GM12878 (cell line): ENCODE measurements around the gene NF1. TPM values are rescaled to one million over a fixed set of nuclear protein-coding genes. Genes with fewer than 3 reads are reported as not detected.

Source experiments
- ATAC-seq: fragments of 200-7000 bp; cut with Tn5 transposase; 3 replicates; pipeline ENCODE4 v1.9.1; 2020; ENCODE audit warnings: mild to moderate bottlenecking, moderate library complexity
- BruUV-seq: library from RNA; stranded (reverse); fragments of 400-500 nt; replicated peaks from 2 replicates; lab custom pipeline; 2021; lab: Mats Ljungman, UMichigan
- CTCF ChIA-PET: fragments of 300-600 bp; sonication (Branson Sonifier 250); formaldehyde crosslinking; extraction: SDS; loops from one replicate; lab custom pipeline; 2021; ENCODE audit warnings: inconsistent platforms; lab: Yijun Ruan, JAX
- POLR2A ChIA-PET: fragments of 350-600 bp; formaldehyde crosslinking; extraction: SDS; loops from one replicate; lab custom pipeline; 2021; ENCODE audit warnings: inconsistent platforms; lab: Charles Lee
- RAD21 ChIA-PET: fragments of 300-600 bp; sonication (Branson Sonifier 250); formaldehyde crosslinking; loops from one replicate; lab custom pipeline; 2023; ENCODE audit warnings: antibody characterized with exemption; ENCODE audit not compliant: unreplicated experiment; lab: Charles Lee
- SMC1A ChIA-PET: fragments of 300-600 bp; sonication (Branson Sonifier 250); formaldehyde crosslinking; loops from one replicate; lab custom pipeline; 2023; ENCODE audit not compliant: unreplicated experiment, uncharacterized antibody; lab: Charles Lee
- DNase-seq: peaks from one replicate; pipeline ENCODE4 v3.0.0-alpha.2; 2011; ENCODE audit warnings: low read depth, low spot score
- FAIRE-seq: peaks from 3 replicates; lab custom pipeline; 2011; peaks lifted over from hg19 to GRCh38; lab: Jason Lieb, UNC
- H2AFZ ChIP-seq: 2 replicates; pipeline ENCODE4 v1.6.0; 2011; ENCODE audit warnings: low read depth, low read length, control low read depth; ENCODE audit not compliant: control insufficient read depth
- H3K27ac ChIP-seq: 2 replicates; pipeline ENCODE4 v1.5.1; 2011; ENCODE audit warnings: control low read depth; ENCODE audit not compliant: control insufficient read depth, insufficient read depth
- H3K27me3 ChIP-seq, 2 experiments: replicated peaks in 1 of 2; 2 replicates each; pipeline versions ENCODE4 v1.6.0 to v1.6.1; 2011; ENCODE audit warnings: low read length in 1 of 2; ENCODE audit not compliant: control insufficient read depth in 2 of 2, insufficient read depth in 2 of 2
- H3K36me3 ChIP-seq, 2 experiments: 2 replicates each; pipeline ENCODE4 v1.5.1; 2011; ENCODE audit warnings: low read length in 1 of 2; ENCODE audit not compliant: control insufficient read depth in 2 of 2, insufficient read depth in 2 of 2
- H3K4me1 ChIP-seq: 2 replicates; pipeline ENCODE4 v1.6.1; 2011; ENCODE audit warnings: mild to moderate bottlenecking, low read length, moderate library complexity, mixed read lengths; ENCODE audit not compliant: control insufficient read depth, insufficient read depth
- H3K4me2 ChIP-seq: 2 replicates; pipeline ENCODE4 v1.6.0; 2011; ENCODE audit warnings: control low read depth; ENCODE audit not compliant: control insufficient read depth, insufficient read depth
- H3K4me3 ChIP-seq: fragments of 200-600 bp; sonication (generic); 2 replicates; pipeline ENCODE4 v1.5.1; 2016
- H3K79me2 ChIP-seq: 2 replicates; pipeline ENCODE4 v1.6.0; 2011; ENCODE audit warnings: low read length; ENCODE audit not compliant: control insufficient read depth, insufficient read depth
- H3K9ac ChIP-seq: 2 replicates; pipeline ENCODE4 v1.8.0; 2011; ENCODE audit warnings: low read length, control low read depth, mixed read lengths; ENCODE audit not compliant: control insufficient read depth, insufficient read depth
- H3K9me3 ChIP-seq: replicated peaks from 3 replicates; pipeline ENCODE4 v1.5.1; 2011; ENCODE audit warnings: mild to moderate bottlenecking, low read length; ENCODE audit not compliant: control insufficient read depth, insufficient read depth
- H4K20me1 ChIP-seq: 2 replicates; pipeline ENCODE4 v1.6.0; 2011; ENCODE audit not compliant: control insufficient read depth, insufficient read depth
- ASH2L ChIP-seq: fragments of 300-600, 200-600 bp; sonication (generic); IDR thresholded peaks from 2 replicates; pipeline ENCODE4 v1.6.1; 2017; ENCODE audit warnings: low read depth, mild to moderate bottlenecking, borderline replicate concordance
- BRCA1 ChIP-seq: IDR thresholded peaks from 2 replicates; pipeline ENCODE4 v1.6.1; 2011; ENCODE audit warnings: low read depth, low read length, improper control_type of control experiment
- CHD1 ChIP-seq: IDR thresholded peaks from 2 replicates; pipeline ENCODE4 v1.6.1; 2012; ENCODE audit warnings: low read depth, low read length, improper control_type of control experiment
- EZH2 ChIP-seq: IDR thresholded peaks from 2 replicates; pipeline ENCODE4 v1.6.1; 2012; ENCODE audit warnings: low read depth, mild to moderate bottlenecking, control low read depth, inconsistent platforms, low read length, borderline replicate concordance; ENCODE audit not compliant: control insufficient read depth
- IRF4 ChIP-seq: IDR thresholded peaks from 2 replicates; pipeline ENCODE4 v1.6.1; 2011; ENCODE audit warnings: low read depth, low read length
- KLF5 ChIP-seq: fragments of 450-650 bp; IDR thresholded peaks from 2 replicates; pipeline ENCODE4 v1.6.1; 2014; ENCODE audit warnings: mild to moderate bottlenecking; ENCODE audit not compliant: partially characterized antibody
- YY1 ChIP-seq: IDR thresholded peaks from 2 replicates; pipeline ENCODE4 v1.6.1; 2011; ENCODE audit warnings: low read depth, mild to moderate bottlenecking, low read length
- WGBS: methylation state at CpG from one replicate; pipeline ENCODE4 v1.1.6; 2016; ENCODE audit warnings: low lambda C conversion rate; ENCODE audit not compliant: insufficient replicate concordance, insufficient coverage; ENCODE audit errors: missing lambda C conversion rate; 5-methylcytosine and 5-hydroxymethylcytosine counted together
- in situ Hi-C: fragments of 300-500 bp; cut with MboI; formaldehyde crosslinking; loops from 9 replicates; pipeline ENCODE4 v1.14.3; 2018; ENCODE audit warnings: mixed read lengths
- intact Hi-C: fragments of 100-400 bp; cut with micrococcal nuclease; formaldehyde crosslinking; loops from one replicate; pipeline ENCODE4 v1.14.2; 2022; ENCODE audit not compliant: unreplicated experiment
- polyA plus RNA-seq, 11 experiments: library from polyadenylated mRNA; depleted of rRNA in 4 of 11; unstranded in 6 of 11; stranded (reverse) in 5 of 11; fragments of >200 nt; fragmentation: Nextera tagmentation in 4 of 11; fragmentation: Illumina TruSeq in 1 of 11; extraction: Ambion mirVana in 4 of 11; extraction: Trizol in 1 of 11; gene quantifications; 1 replicate in 1 of 11; 2 replicates in 10 of 11; pipeline versions ENCODE4 v1.2.1 to v1.2.3, GENCODE V29; 2011 to 2016; ENCODE audit warnings: inconsistent platforms in 2 of 11, missing spikeins in 2 of 11, low read depth in 1 of 11
- total RNA-seq, 4 experiments: library from RNA; depleted of rRNA in 3 of 4; stranded (reverse); fragments of >200 nt in 3 of 4; fragmentation: Illumina TruSeq in 1 of 4; extraction: Trizol in 1 of 4; gene quantifications; 2 replicates each; pipeline versions ENCODE4 v1.2.1 to v1.2.3, GENCODE V29; 2013 to 2021
- TF ChIP-seq, protein P1 (sequence below): IDR thresholded peaks from 2 replicates; pipeline ENCODE4 v1.6.1; 2011; ENCODE audit warnings: low read depth, low read length, improper control_type of control experiment, borderline replicate concordance
- TF ChIP-seq, protein P2 (sequence below): fragments of 450-650 bp; IDR thresholded peaks from 2 replicates; pipeline ENCODE4 v1.6.1; 2017; ENCODE audit warnings: mild to moderate bottlenecking, low read depth, inconsistent platforms; ENCODE audit not compliant: poor library complexity, severe bottlenecking
- TF ChIP-seq, protein P3 (sequence below): fragments of 450-650 bp; IDR thresholded peaks from 2 replicates; pipeline ENCODE4 v1.6.1; 2017; ENCODE audit warnings: low read depth, mild to moderate bottlenecking, moderate library complexity
- TF ChIP-seq, protein P4 (sequence below): fragments of 450-650 bp; IDR thresholded peaks from 2 replicates; pipeline ENCODE4 v1.6.1; 2017; ENCODE audit warnings: antibody characterized with exemption, mild to moderate bottlenecking, moderate library complexity
- TF ChIP-seq, protein P5 (sequence below): fragments of 450-650 bp; formaldehyde crosslinking; IDR thresholded peaks from 2 replicates; pipeline ENCODE4 v1.5.0; 2022; ENCODE audit warnings: mild to moderate bottlenecking, missing genetic modification characterization

Gene NF1
- total and polyA plus RNA-seq, 10 of the 15 experiments (the other 5 are each of a cell fraction or from before 2014, with no cell fraction given): 2.5 to 31.8 (median 16.6) TPM

DNA sequence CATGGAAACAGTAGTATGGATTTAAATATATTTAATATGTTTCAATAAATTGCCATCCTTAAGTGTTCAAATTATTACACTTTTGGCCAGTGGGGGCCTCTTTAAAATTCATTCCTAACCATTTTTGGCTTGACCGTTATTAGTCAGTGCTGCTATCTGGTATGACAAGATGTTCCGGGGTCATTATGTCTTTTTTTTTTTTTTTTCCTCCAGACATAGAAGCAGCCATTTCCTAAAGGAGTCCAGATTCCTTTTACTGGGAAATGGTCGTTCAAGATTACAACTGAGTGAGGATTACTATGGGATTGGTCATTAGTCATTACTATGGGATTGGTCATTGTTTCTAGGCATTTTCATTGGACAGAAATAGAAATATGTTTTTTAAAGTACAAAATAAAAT, 53.4 kb downstream of the NF1 start:
- no peaks in the 10 kb centered on the region for H3K27me3 ChIP-seq
- ChIA-PET SMC1A (interaction anchor here (1.0 to 1.4 kb wide), 2 partner anchors 14 to 49 kb away, joined by 3 to 4 read pairs; no protein-coding TSS in a partner anchor), POLR2A (interaction anchor here (0.6 to 1.2 kb wide), 2 partner anchors 54 to 1030 kb away, joined by 3 read pairs; partner anchors contain the start of gene NF1), RAD21 (no interaction called here), CTCF (interaction anchor here (0.9 kb wide), 1 partner anchor 8 kb away, joined by 3 read pairs; no protein-coding TSS in a partner anchor)
- H3K27ac ChIP-seq: no peak overlapping the region
- BruUV-seq: no TSS peak
- H3K79me2 ChIP-seq: no peaks in the 10 kb centered on the region
- no peaks in the 10 kb centered on the region for H3K4me1 ChIP-seq
- peaks cover 0 to 2% of the 10 kb centered on the region in 2 experiments; a peak in 2 of 4 replicates for H3K36me3 ChIP-seq
- 98% methylated on average over 3 of the region's 3 CpGs for WGBS
- no peak overlapping the region for H3K4me3 ChIP-seq
- H4K20me1 ChIP-seq: no peaks in the 10 kb centered on the region
- DNase-seq (no peak), ATAC-seq (no peak), FAIRE-seq (no peak)
- in situ Hi-C loops: no loop called here
- no peak overlapping the region for H3K4me2 ChIP-seq
- intact Hi-C loops: no loop called here
- no peaks in the 10 kb centered on the region; the same call in 2 of the 3 replicates for H3K9me3 ChIP-seq
- H2AFZ ChIP-seq: no peak overlapping the region
- H3K9ac ChIP-seq: no peak overlapping the region
- TF ChIP-seq ASH2L: no peak
- no peak for TF ChIP-seq CHD1
- TF ChIP-seq, protein P1, sequence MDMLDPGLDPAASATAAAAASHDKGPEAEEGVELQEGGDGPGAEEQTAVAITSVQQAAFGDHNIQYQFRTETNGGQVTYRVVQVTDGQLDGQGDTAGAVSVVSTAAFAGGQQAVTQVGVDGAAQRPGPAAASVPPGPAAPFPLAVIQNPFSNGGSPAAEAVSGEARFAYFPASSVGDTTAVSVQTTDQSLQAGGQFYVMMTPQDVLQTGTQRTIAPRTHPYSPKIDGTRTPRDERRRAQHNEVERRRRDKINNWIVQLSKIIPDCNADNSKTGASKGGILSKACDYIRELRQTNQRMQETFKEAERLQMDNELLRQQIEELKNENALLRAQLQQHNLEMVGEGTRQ: no peak
- no peak for TF ChIP-seq EZH2
- TF ChIP-seq KLF5: no peak
- TF ChIP-seq, protein P2, sequence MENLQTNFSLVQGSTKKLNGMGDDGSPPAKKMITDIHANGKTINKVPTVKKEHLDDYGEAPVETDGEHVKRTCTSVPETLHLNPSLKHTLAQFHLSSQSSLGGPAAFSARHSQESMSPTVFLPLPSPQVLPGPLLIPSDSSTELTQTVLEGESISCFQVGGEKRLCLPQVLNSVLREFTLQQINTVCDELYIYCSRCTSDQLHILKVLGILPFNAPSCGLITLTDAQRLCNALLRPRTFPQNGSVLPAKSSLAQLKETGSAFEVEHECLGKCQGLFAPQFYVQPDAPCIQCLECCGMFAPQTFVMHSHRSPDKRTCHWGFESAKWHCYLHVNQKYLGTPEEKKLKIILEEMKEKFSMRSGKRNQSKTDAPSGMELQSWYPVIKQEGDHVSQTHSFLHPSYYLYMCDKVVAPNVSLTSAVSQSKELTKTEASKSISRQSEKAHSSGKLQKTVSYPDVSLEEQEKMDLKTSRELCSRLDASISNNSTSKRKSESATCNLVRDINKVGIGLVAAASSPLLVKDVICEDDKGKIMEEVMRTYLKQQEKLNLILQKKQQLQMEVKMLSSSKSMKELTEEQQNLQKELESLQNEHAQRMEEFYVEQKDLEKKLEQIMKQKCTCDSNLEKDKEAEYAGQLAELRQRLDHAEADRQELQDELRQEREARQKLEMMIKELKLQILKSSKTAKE: no peak
- TF ChIP-seq, protein P3, sequence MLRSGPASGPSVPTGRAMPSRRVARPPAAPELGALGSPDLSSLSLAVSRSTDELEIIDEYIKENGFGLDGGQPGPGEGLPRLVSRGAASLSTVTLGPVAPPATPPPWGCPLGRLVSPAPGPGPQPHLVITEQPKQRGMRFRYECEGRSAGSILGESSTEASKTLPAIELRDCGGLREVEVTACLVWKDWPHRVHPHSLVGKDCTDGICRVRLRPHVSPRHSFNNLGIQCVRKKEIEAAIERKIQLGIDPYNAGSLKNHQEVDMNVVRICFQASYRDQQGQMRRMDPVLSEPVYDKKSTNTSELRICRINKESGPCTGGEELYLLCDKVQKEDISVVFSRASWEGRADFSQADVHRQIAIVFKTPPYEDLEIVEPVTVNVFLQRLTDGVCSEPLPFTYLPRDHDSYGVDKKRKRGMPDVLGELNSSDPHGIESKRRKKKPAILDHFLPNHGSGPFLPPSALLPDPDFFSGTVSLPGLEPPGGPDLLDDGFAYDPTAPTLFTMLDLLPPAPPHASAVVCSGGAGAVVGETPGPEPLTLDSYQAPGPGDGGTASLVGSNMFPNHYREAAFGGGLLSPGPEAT: no peak
- TF ChIP-seq YY1: no peak
- TF ChIP-seq, protein P4, sequence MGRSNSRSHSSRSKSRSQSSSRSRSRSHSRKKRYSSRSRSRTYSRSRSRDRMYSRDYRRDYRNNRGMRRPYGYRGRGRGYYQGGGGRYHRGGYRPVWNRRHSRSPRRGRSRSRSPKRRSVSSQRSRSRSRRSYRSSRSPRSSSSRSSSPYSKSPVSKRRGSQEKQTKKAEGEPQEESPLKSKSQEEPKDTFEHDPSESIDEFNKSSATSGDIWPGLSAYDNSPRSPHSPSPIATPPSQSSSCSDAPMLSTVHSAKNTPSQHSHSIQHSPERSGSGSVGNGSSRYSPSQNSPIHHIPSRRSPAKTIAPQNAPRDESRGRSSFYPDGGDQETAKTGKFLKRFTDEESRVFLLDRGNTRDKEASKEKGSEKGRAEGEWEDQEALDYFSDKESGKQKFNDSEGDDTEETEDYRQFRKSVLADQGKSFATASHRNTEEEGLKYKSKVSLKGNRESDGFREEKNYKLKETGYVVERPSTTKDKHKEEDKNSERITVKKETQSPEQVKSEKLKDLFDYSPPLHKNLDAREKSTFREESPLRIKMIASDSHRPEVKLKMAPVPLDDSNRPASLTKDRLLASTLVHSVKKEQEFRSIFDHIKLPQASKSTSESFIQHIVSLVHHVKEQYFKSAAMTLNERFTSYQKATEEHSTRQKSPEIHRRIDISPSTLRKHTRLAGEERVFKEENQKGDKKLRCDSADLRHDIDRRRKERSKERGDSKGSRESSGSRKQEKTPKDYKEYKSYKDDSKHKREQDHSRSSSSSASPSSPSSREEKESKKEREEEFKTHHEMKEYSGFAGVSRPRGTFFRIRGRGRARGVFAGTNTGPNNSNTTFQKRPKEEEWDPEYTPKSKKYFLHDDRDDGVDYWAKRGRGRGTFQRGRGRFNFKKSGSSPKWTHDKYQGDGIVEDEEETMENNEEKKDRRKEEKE: no peak
- no peak for TF ChIP-seq IRF4
- TF ChIP-seq, protein P5, sequence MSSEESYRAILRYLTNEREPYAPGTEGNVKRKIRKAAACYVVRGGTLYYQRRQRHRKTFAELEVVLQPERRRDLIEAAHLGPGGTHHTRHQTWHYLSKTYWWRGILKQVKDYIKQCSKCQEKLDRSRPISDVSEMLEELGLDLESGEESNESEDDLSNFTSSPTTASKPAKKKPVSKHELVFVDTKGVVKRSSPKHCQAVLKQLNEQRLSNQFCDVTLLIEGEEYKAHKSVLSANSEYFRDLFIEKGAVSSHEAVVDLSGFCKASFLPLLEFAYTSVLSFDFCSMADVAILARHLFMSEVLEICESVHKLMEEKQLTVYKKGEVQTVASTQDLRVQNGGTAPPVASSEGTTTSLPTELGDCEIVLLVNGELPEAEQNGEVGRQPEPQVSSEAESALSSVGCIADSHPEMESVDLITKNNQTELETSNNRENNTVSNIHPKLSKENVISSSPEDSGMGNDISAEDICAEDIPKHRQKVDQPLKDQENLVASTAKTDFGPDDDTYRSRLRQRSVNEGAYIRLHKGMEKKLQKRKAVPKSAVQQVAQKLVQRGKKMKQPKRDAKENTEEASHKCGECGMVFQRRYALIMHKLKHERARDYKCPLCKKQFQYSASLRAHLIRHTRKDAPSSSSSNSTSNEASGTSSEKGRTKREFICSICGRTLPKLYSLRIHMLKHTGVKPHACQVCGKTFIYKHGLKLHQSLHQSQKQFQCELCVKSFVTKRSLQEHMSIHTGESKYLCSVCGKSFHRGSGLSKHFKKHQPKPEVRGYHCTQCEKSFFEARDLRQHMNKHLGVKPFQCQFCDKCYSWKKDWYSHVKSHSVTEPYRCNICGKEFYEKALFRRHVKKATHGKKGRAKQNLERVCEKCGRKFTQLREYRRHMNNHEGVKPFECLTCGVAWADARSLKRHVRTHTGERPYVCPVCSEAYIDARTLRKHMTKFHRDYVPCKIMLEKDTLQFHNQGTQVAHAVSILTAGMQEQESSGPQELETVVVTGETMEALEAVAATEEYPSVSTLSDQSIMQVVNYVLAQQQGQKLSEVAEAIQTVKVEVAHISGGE (CRISPR knock-in tag): no peak
- TF ChIP-seq BRCA1: no peak
